GM12878 (cell line): ENCODE results near the gene ABHD2. TPM values are rescaled to one million over a fixed set of nuclear protein-coding genes. Genes with fewer than 3 reads are reported as not detected.

Experiments
- ATF7 ChIP-seq: fragments of 450-650 bp; IDR thresholded peaks from 2 replicates; pipeline ENCODE4 v1.6.1; 2016; ENCODE audit warnings: low read depth, mild to moderate bottlenecking
- BHLHE40 ChIP-seq, 2 experiments: fragments of 450-650 bp in 1 of 2; IDR thresholded peaks; 2 replicates each; pipeline ENCODE4 v1.6.1; 2011 to 2017; ENCODE audit warnings: low read depth in 2 of 2, borderline replicate concordance in 1 of 2, improper control_type of control experiment in 1 of 2, low read length in 1 of 2, mild to moderate bottlenecking in 1 of 2
- CHD2 ChIP-seq: IDR thresholded peaks from 2 replicates; pipeline ENCODE4 v1.6.1; 2011; ENCODE audit warnings: low read depth, low read length, improper control_type of control experiment, borderline replicate concordance
- HCFC1 ChIP-seq: fragments of 150-350 bp; IDR thresholded peaks from 2 replicates; pipeline ENCODE4 v1.6.1; 2014; ENCODE audit warnings: low read length
- JUND ChIP-seq: IDR thresholded peaks from 2 replicates; pipeline ENCODE4 v1.6.1; 2012; ENCODE audit warnings: low read depth, mild to moderate bottlenecking, low read length, improper control_type of control experiment, moderate library complexity
- MEF2B ChIP-seq: fragments of 450-650 bp; IDR thresholded peaks from 2 replicates; pipeline ENCODE4 v1.6.1; 2018; ENCODE audit warnings: mild to moderate bottlenecking, moderate library complexity; ENCODE audit not compliant: partially characterized antibody, poor library complexity, severe bottlenecking
- MXI1 ChIP-seq: fragments of 150-350 bp; IDR thresholded peaks from 2 replicates; pipeline ENCODE4 v1.6.1; 2011; ENCODE audit warnings: low read depth, mild to moderate bottlenecking, inconsistent platforms, low read length, improper control_type of control experiment
- NFIC ChIP-seq: IDR thresholded peaks from 2 replicates; pipeline ENCODE4 v1.6.1; 2012; ENCODE audit warnings: low read depth, mild to moderate bottlenecking, inconsistent platforms, low read length, moderate library complexity
- PAX5 ChIP-seq: IDR thresholded peaks from 2 replicates; pipeline ENCODE4 v1.6.1; 2011; ENCODE audit warnings: low read depth, low read length, borderline replicate concordance
- POLR2AphosphoS2 ChIP-seq: IDR thresholded peaks from 2 replicates; pipeline ENCODE4 v1.6.1; 2011; ENCODE audit warnings: low read depth, mild to moderate bottlenecking, low read length, improper control_type of control experiment, moderate library complexity
- RAD51 ChIP-seq: fragments of 450-650 bp; IDR thresholded peaks from 2 replicates; pipeline ENCODE4 v1.6.1; 2016; ENCODE audit warnings: moderate library complexity, mild to moderate bottlenecking, inconsistent platforms
- SIX5 ChIP-seq: IDR thresholded peaks from 2 replicates; pipeline ENCODE4 v1.6.1; 2011; ENCODE audit warnings: mild to moderate bottlenecking, low read depth, low read length, moderate library complexity; ENCODE audit not compliant: severe bottlenecking
- SMAD1 ChIP-seq: fragments of 450-650 bp; IDR thresholded peaks from 2 replicates; pipeline ENCODE4 v1.6.1; 2018; ENCODE audit warnings: mild to moderate bottlenecking, low read depth; ENCODE audit not compliant: partially characterized antibody
- TCF3 ChIP-seq: IDR thresholded peaks from 2 replicates; pipeline ENCODE4 v1.6.1; 2012; ENCODE audit warnings: low read depth, mild to moderate bottlenecking, low read length, borderline replicate concordance; ENCODE audit not compliant: insufficient read depth
- ZNF217 ChIP-seq: fragments of 450-650 bp; IDR thresholded peaks from 2 replicates; pipeline ENCODE4 v1.6.1; 2017; ENCODE audit warnings: antibody characterized with exemption, mild to moderate bottlenecking
- ZNF384 ChIP-seq: IDR thresholded peaks from 2 replicates; pipeline ENCODE4 v1.6.1; 2012; ENCODE audit warnings: low read depth, mild to moderate bottlenecking, low read length, improper control_type of control experiment, borderline replicate concordance
- polyA plus RNA-seq, 11 experiments: library from polyadenylated mRNA; depleted of rRNA in 4 of 11; unstranded in 6 of 11; stranded (reverse) in 5 of 11; fragments of >200 nt; fragmentation: Nextera tagmentation in 4 of 11; fragmentation: Illumina TruSeq in 1 of 11; extraction: Ambion mirVana in 4 of 11; extraction: Trizol in 1 of 11; gene quantifications; 1 replicate in 1 of 11; 2 replicates in 10 of 11; pipeline versions ENCODE4 v1.2.1 to v1.2.3, GENCODE V29; 2011 to 2016; ENCODE audit warnings: inconsistent platforms in 2 of 11, missing spikeins in 2 of 11, low read depth in 1 of 11
- total RNA-seq, 4 experiments: library from RNA; depleted of rRNA in 3 of 4; stranded (reverse); fragments of >200 nt in 3 of 4; fragmentation: Illumina TruSeq in 1 of 4; extraction: Trizol in 1 of 4; gene quantifications; 2 replicates each; pipeline versions ENCODE4 v1.2.1 to v1.2.3, GENCODE V29; 2013 to 2021
- TF ChIP-seq, protein P1 (sequence below): fragments of 450-650 bp; formaldehyde crosslinking; IDR thresholded peaks from 2 replicates; pipeline ENCODE4 v1.4.0; 2022; ENCODE audit warnings: mild to moderate bottlenecking, moderate library complexity
- TF ChIP-seq, protein P2 (sequence below): fragments of 450-650 bp; IDR thresholded peaks from 2 replicates; pipeline ENCODE4 v1.6.1; 2017; ENCODE audit warnings: mild to moderate bottlenecking, low read depth, inconsistent platforms; ENCODE audit not compliant: poor library complexity, severe bottlenecking
- TF ChIP-seq, protein P3 (sequence below): fragments of 450-650 bp; IDR thresholded peaks from 2 replicates; pipeline ENCODE4 v1.6.1; 2017; ENCODE audit warnings: antibody characterized with exemption, mild to moderate bottlenecking, moderate library complexity
- TF ChIP-seq, protein P4 (sequence below): IDR thresholded peaks from 2 replicates; pipeline ENCODE4 v1.6.1; 2012; ENCODE audit warnings: low read depth, low read length, improper control_type of control experiment

The ABHD2 gene
- total and polyA plus RNA-seq, 10 of the 15 experiments (the other 5 are each of a cell fraction or from before 2014, with no cell fraction given), result 1.2 to 33.6 (median 20.4) TPM

DNA sequence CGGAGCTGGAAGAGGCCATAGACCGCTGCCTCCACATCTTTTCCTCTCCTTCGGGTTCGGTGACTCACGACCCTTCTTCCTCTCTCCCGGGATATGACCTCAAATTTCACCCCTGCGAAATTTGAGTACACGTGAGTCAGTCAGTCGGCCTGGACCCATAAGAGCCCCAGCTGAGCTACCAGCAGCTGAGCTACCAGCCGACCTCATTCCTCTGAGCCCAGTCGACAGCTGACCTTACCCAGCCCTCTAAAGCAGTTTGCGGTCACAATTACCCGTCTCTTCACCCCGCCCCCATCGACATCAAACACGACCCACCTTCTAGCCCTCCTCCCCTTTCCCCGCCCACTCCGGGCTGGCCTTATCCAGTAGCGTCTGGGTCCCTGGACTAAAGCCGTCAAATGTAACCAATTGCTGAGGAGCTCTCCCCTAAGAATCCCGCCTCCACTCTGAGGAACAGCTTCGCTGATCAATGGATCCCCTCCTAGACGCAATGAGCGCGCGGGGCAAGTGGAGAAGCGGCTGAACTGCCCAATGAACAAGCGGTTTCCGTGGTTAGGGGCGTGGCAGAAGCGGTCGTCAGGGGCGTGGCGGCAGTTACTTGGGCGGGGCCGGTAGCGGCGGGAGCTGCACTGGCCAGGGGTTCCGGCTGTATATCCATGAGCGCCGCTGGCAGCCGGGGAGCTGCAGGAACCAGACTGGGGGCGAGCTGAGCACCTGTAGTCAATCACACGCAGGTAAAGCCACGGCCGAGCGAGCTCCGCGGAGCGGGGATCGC, at the start of gene ABHD2 (continued):
- TF ChIP-seq, protein P1, sequence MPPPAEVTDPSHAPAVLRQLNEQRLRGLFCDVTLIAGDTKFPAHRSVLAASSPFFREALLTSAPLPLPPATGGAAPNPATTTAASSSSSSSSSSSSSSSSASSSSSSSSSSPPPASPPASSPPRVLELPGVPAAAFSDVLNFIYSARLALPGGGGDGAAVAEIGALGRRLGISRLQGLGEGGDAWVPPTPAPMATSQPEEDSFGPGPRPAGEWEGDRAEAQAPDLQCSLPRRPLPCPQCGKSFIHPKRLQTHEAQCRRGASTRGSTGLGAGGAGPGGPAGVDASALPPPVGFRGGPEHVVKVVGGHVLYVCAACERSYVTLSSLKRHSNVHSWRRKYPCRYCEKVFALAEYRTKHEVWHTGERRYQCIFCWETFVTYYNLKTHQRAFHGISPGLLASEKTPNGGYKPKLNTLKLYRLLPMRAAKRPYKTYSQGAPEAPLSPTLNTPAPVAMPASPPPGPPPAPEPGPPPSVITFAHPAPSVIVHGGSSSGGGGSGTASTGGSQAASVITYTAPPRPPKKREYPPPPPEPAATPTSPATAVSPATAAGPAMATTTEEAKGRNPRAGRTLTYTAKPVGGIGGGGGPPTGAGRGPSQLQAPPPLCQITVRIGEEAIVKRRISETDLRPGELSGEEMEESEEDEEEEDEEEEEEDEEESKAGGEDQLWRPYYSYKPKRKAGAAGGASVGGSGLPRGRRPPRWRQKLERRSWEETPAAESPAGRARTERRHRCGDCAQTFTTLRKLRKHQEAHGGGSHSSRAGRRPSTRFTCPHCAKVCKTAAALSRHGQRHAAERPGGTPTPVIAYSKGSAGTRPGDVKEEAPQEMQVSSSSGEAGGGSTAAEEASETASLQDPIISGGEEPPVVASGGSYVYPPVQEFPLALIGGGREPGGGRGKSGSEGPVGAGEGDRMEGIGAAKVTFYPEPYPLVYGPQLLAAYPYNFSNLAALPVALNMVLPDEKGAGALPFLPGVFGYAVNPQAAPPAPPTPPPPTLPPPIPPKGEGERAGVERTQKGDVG (CRISPR knock-in tag), result no peak
- TF ChIP-seq PAX5 (peak; percentile 63; the same call in 1 of the 2 replicates), ZNF217 (no peak), MXI1 (peak; percentile 87), TCF3 (no peak), SIX5 (no peak), POLR2AphosphoS2 (no peak; the same call in 1 of the 2 replicates), CHD2 (peak; percentile 98), ZNF384 (no peak), HCFC1 (peak; percentile 31; the same call in 1 of the 2 replicates), BHLHE40 (IDR thresholded peaks at IDR 0.05; ENCODE audit: borderline replicate concordance in 1 of 2, low read depth in 2 of 2, low read length in 1 of 2) (peak; percentile 57 to 84; a peak in 3 of 4 replicates), JUND (no peak), RAD51 (peak; percentile 31; the same call in 1 of the 2 replicates), ATF7 (peak; percentile 87), NFIC (no peak; the same call in 1 of the 2 replicates), MEF2B (no peak), SMAD1 (peak; percentile 29)
- TF ChIP-seq, protein P2, sequence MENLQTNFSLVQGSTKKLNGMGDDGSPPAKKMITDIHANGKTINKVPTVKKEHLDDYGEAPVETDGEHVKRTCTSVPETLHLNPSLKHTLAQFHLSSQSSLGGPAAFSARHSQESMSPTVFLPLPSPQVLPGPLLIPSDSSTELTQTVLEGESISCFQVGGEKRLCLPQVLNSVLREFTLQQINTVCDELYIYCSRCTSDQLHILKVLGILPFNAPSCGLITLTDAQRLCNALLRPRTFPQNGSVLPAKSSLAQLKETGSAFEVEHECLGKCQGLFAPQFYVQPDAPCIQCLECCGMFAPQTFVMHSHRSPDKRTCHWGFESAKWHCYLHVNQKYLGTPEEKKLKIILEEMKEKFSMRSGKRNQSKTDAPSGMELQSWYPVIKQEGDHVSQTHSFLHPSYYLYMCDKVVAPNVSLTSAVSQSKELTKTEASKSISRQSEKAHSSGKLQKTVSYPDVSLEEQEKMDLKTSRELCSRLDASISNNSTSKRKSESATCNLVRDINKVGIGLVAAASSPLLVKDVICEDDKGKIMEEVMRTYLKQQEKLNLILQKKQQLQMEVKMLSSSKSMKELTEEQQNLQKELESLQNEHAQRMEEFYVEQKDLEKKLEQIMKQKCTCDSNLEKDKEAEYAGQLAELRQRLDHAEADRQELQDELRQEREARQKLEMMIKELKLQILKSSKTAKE, result peak; percentile 90
- TF ChIP-seq, protein P3, sequence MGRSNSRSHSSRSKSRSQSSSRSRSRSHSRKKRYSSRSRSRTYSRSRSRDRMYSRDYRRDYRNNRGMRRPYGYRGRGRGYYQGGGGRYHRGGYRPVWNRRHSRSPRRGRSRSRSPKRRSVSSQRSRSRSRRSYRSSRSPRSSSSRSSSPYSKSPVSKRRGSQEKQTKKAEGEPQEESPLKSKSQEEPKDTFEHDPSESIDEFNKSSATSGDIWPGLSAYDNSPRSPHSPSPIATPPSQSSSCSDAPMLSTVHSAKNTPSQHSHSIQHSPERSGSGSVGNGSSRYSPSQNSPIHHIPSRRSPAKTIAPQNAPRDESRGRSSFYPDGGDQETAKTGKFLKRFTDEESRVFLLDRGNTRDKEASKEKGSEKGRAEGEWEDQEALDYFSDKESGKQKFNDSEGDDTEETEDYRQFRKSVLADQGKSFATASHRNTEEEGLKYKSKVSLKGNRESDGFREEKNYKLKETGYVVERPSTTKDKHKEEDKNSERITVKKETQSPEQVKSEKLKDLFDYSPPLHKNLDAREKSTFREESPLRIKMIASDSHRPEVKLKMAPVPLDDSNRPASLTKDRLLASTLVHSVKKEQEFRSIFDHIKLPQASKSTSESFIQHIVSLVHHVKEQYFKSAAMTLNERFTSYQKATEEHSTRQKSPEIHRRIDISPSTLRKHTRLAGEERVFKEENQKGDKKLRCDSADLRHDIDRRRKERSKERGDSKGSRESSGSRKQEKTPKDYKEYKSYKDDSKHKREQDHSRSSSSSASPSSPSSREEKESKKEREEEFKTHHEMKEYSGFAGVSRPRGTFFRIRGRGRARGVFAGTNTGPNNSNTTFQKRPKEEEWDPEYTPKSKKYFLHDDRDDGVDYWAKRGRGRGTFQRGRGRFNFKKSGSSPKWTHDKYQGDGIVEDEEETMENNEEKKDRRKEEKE, result no peak
- TF ChIP-seq, protein P4, sequence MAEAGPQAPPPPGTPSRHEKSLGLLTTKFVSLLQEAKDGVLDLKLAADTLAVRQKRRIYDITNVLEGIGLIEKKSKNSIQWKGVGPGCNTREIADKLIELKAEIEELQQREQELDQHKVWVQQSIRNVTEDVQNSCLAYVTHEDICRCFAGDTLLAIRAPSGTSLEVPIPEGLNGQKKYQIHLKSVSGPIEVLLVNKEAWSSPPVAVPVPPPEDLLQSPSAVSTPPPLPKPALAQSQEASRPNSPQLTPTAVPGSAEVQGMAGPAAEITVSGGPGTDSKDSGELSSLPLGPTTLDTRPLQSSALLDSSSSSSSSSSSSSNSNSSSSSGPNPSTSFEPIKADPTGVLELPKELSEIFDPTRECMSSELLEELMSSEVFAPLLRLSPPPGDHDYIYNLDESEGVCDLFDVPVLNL, result no peak
